GM21619 (cell line): ENCODE data around the gene BRD3.

ENCODE experiments used
- ATAC-seq: cut with Tn5 transposase; IDR thresholded peaks from one replicate; pipeline ENCODE4 v1.9.1; 2021; ENCODE audit not compliant: unreplicated experiment

The BRD3 gene

DNA sequence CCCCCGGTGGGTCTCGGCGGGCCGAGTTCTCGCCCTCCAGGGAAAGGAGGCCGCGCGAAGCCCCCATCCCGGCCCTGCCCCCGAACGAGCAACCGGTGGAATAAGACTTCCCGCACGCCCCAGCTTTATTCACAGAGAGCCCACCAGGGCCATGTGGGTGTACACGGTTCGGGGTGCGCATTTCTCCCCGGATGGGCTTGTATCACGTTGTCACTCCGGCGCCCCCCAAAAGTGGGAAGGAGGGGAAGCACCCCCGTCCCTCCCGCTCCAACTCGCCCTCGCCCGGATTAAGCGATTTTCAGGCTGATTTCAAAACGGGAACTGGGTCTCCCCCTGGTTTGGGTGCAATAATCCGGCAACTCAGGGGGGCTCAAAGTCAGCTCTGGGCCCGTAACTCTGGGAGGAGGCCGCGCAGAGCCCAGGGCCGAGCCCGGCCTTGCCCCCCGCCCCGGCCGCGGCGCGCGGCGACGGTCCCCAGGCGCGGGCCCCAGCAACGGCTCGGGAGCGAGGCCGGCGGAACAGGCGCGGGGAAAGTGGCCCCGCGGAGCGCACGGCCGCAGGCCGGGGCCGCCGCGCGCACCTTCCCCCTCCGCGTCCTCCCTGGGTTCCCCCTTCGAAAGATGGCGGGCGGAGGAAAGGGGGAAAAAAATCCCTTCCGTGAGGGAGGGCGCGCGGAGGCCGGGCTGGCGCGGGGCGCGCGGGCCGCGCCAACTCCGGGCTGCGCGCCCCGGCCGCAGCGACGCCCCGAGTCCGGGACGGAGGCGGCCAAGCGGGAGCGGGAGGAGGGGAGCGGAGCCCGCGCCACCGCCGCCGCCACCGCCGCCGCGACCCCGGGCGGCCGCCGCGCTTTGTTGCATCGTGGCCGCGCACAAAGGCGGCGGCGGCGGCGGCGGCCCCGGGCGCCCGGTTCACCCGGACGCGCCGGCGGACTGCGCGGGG is 644 bp downstream of the BRD3 start:
- peak; percentile 13 for ATAC-seq

DNA sequence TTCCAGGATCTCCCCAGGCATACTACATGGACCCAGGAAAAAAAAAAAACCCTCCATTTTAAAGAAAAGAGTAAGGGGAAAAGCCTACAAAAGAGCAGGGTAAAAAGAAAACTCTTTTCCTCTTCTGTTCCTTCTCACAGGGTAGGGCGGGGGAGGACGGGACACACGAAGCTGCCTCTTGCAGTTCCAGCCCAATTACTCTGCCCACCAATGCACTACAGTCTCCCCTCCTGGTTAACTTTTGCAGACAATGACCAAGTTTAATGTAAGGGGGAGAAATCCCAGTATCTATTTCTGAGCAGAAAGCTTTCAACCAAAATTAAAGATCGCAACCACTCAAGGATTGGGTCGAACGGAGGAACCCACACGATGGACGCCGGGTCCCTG is 1.3 kb downstream of the BRD3 start:
- ATAC-seq: no peak

DNA sequence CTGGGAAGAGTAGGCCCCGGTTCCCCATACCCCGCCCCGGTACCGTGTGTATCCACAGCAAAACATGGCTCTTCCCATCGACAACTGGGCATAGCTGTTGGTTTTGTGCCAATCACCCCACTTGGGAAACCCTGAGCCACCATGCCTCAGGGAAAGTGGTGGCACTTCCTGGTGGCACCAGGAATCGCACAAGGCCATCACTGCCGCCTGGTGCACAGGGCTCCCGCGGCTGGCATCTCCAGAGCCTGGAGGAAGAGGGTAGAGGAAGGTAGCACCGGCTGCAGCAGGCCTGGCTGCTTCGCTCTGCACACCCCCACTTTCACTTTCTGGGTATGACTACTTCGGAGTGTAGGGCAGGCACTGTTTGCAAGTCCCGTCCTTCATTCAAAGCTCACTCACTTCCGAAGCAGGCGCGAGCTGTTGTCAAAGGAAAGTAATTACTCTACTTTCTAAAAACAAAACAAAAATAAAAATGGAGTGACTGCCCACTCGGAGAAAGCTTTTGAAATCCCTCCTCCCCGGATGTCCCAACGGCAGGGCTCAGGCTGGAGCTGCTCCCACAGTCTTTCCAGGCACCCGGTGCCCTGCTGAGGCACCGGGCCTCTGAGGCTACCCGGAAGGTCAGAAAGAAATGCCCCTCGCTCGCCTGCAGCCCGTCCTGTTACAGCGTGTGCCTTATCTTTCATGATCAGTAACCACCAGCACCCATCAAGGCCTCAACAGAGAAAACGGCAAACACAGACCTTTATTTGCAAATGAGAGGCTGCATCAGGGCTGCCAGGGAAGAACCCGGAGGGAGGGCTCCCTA is 2.0 kb downstream of the BRD3 start:
- ATAC-seq: peak; percentile 30

DNA sequence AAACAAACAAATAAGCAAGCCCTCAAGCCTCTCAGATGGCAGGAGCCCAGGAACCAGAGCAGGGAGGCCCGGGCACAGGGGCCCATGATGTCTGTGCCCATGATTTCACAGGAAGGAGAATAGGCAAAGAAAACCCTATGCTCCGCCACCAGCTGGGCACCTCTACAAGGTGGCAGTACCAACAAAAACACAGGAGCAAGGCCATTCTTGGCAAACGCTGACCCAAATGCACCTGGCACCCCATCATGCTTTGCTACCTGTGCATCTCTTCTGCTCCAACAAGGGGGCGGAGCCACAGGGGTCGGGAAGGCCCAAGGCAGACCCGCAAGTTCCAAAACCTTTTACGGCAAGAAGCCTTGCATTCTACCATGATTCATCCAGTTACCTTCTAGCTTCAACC is 3.1 kb downstream of the BRD3 start:
- no peak for ATAC-seq

DNA sequence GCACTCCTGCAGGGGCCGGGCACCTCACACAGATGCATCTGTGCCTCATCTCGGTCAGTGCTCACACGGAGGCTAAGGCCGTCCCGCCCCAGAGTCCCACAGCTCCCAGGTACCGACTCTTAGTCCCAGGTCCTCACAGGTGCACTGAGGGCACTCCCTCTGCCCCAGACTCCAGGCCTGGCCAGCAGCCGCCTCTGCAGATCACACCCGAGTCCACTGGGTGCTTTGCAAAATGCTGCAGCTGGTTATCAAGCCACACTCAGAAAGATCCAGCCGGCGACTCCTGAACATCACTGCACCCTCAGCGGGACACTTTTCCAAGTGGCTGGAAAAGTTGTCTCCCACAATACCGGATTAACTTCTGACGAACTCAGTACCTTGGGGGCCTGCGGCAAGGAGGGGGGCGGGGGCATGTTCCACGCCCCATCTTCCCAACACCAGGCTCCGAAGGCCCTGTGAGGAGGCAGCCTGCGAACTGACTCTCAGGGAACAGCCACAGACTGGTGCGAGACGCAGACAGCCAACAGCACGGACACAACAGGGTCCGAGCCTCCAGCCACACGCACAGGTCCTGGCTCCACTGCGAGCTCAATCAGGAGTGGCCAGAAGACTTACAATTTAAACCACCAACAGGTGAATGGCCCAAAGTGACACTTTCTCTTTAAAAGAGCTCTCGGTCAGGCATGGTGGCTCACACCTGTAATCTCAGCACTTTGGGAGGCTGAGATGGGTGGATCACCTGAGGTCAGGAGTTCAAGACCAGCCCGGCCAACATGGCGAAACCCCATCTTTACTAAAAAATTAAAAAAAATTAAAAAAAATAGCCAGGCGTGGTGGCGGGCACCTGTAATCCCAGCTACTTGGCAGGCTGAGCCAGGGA is 4.0 kb downstream of the BRD3 start:
- ATAC-seq: no peak

DNA sequence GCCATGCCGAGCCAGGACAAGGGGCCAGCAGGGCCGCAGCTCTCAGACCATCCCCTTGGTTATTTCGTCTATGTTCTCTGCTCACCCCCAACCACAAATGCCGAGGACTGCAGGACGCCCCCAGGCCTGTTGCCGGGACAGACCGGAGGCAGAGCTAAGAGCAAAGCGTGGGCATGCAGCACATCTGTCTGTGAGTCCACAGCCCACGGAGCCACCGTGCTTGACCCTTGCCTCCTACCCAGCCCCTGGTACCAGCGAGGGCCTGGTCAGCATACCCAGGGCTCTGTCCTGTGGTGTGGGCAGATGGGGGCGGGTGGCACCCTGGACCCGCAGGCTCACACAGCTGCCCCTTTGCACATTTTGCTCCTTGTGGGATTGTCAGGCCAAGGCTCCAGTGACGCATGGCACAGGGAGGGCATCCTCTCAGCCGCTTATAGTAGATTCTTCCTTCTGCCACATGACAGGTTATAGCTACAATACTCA is 4.7 kb downstream of the BRD3 start:
- no peak for ATAC-seq

DNA sequence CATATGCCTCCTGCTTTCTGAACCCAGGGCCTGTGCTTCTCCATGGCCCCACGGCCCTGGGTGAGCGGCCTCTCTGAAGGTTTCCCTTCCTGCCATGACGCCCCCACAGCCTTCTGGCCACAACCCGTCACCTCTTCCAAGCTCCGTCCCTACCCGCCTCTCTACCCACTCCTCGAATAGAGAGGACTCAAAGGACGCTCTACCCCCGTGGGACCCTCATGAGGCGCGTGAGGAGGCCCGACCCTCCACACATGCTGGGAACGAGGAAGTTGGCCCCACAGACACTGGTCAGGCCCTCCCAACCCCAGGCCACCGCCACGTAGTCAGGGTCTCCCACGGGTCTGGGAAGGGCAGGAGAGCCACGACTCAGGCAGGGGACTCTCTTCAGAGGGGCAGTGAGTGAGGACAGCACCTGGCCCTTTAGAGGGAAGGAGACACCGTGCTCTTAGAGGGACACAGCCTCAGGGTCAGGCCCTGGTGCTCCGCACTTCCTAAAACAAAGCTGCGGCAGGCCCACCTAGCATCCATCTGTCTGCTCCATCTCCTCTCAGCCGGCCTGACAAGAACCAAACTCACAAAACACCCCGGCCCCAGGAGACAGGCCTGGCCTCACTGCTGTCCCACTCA is 5.3 kb downstream of the BRD3 start:
- ATAC-seq: no peak

DNA sequence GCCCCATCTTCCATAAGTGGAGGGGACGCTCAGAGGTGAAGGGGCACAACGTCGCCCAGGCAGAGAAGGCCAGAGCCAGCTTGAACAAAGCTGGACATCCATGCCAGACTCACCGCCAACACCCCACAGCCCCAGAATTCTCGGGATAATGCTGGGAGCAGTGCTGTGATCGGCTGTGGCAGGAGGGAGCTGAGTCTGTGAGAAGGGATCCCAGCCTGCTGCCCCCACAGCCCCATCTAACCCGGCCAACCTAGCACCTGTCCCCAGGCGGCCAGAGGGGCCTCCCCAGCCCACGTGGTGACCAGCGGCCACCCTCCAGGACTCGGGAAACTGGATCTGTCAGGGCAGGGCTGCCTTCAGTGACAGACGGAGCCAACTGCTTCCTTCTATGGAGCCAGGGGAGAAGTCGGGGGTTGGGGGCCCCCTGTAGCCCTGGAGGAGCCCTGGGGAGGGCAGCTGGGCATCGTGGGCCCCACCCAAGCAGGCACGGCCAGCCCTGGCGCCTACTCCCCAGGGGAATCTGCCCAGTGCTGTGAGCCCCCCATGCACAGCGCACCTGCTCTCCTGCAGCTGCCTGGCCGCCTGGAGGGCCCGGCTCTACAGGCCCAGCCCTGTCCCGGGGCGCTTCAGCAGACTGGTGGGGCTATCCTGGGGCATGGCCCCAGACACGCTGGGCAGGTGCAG is 6.0 kb downstream of the BRD3 start:
- ATAC-seq: no peak

DNA sequence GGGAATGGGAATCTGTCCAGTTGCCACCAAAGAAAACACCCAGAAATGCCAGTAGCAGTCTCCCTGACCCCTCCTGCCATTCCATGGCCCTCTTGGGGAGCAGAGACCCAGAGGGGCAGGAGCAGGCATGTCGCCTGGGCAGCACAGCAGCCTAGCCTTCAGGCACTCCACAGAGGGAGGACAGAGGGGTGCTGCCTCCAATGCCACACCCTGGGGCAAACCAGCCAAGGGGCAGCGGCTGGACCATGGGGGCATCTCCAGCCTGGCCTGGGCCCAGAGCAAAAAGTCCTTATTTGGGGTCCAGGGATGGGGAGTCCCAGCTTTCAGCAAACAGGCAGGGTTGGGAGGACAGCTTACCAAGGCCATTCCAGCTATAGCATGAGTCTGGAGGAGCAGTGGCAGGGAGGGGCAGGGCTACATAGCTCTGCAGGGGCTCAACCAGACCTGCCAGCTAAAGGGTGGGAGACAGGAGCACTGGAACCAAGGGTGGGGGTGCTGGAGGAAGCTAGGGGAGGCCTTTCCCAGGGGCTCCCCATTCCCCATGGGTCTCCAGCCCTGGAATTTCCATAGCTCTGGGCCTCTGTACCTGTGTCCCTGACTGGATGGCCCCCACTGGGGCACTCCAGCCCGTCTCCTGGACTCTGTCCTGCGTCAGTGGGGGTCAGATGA is 6.7 kb downstream of the BRD3 start:
- no peak for ATAC-seq

DNA sequence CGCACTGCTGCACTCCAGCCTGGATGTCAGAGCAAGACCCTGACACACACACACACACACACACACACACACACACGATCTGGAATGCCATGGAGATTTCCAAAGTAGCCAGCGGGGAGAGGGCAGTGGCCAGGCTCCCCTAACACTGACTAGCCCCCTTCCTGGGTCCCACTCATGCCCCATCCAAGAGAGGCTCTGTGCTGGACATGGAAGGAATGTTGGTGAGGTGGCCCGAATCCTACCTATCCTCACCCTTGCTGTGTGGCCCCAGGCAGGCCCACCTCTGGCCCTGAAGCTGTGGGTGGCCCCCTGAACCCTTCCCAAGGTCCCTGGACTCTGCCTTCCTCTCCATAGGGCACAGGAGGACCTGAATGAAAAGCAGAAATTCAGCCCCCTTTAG is 7.3 kb downstream of the BRD3 start:
- no peak for ATAC-seq

DNA sequence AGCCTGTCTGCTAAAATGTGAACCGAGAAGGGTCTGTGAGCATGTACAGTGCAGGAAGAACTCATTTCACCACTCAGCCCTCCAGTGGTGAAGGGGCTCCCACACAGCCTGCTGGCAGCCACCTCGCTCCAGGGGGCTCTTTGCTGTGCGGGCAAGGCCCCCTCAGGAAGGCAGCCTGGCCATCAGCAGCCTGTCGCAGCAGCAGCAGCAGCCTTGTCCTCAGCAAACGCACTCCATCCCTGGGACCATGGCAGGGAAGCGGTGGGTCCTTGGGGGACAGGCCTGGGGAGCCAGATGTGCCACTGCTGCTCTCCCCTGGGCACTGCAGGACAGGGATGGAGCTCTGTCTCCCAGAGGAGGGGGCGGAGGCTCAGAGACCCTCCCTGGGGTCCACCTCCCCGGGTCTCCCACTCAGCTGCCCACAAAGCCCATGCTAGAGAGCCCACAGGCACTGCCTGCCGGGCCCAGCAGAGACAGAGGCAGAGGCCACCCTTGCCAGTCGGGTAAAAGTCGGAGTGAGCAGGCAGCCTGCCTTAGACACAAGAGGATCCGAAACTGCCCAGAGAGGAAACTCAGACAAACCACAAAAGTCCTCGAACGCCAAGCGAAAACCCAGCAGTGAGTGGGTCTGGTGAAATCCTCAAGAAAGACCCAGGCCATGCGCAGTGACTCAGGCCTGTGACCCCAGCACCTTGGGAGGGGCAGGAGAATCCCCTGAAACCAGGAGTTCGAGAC is 8.0 kb downstream of the BRD3 start:
- peak; percentile 76 for ATAC-seq

DNA sequence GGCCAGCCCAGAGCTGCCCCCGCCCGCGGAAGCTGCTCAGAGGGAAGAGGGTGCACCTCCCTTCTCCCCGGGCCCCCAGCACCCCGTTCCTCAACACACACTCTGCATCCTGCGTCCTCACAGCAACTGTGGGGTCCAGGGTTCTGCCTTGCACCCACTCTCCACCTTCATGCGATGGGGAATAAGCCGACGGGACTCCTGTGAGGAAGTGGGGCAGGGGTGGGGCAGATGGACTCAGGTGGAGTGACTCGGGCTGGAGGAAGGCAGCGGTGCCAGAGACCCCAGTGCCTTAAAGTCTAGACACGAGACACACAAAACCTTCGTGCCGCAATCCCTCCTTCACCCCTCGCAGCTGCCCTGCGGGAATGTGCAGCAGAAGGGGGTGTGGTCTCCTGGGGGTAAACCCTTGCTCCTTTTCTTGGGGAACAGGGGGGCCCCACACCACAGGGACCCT is 8.6 kb downstream of the BRD3 start:
- ATAC-seq: no peak

DNA sequence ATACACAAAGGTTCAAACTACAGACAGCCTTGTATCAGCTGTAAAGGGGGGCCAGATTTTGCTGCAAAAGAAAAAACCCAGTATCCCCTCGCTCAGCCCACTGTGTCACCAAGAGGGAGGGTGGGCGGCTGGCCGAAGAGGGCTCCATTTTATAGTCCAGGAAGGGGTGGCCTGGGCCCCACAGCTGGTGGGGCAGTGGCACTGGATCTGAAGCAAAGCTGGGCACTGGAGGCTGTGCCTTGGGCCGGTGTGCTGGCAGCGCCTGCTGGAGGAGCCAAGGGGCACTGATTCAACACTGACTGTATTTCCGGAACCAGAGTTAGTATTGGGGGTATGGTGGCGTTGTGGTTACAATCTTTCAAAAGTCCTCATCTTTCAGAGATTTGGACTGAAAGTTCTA is 9.1 kb downstream of the BRD3 start:
- no peak for ATAC-seq

DNA sequence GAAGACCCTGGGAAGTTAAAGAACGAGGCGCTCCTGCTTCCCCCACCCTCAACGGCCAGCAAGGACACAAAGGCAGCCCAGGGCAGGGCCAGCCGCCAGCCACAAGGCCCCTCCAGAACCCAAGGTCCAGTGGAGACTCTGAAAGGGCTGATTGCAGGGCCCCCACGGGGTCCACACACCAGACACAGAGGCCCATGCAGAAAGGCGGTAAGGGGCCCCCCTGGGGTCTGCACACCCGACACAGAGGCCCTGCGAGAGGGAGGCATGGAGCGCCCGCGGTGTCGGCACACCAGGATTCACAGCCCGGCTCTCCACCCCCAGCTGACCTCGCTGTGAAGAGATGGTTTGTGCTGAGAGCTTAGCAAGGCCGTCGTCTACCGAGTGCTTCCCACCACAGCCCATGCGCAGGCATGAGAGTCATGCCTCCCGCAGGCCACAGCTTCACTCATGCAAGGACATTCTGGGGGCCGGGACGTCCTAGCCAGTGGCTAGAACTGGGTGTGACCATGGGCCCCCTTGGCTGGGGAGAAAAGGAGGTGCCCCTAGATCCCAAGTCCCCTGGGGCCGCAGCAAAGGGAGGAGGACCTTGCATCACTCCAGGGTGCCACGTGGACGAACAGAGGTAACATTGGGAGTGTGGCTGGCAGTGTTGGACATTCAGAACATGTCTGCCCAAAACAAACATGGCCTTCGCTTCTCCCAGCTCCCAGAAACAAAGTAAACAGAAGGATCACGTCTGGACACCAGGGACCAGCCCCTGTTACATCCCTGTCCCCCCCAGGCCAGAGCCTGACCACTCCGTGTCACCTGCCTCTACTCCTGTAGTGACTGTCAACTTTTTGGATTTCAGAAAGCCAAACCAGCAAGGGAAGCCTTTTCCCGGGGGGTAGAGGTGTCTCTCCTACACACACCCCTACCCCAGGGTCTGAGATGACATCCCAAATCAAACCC is 9.8 kb downstream of the BRD3 start:
- no peak for ATAC-seq

DNA sequence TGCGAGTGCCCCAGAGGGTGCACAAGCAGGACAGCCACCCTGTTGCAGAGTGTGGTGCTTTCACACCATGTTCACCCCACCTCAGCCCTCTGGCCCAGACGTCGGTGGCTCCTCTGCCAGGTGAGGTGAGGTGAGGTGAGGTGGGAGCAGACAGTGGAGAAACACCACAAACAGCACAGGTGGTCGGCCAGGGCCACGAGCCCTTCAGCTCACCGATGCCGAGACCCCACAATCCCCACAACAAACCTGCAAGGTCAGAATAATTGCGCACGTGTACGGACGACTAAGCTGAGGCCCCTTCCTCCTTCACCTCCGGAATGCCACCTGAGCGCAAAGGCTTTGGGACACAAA is 10.5 kb downstream of the BRD3 start:
- ATAC-seq: no peak

DNA sequence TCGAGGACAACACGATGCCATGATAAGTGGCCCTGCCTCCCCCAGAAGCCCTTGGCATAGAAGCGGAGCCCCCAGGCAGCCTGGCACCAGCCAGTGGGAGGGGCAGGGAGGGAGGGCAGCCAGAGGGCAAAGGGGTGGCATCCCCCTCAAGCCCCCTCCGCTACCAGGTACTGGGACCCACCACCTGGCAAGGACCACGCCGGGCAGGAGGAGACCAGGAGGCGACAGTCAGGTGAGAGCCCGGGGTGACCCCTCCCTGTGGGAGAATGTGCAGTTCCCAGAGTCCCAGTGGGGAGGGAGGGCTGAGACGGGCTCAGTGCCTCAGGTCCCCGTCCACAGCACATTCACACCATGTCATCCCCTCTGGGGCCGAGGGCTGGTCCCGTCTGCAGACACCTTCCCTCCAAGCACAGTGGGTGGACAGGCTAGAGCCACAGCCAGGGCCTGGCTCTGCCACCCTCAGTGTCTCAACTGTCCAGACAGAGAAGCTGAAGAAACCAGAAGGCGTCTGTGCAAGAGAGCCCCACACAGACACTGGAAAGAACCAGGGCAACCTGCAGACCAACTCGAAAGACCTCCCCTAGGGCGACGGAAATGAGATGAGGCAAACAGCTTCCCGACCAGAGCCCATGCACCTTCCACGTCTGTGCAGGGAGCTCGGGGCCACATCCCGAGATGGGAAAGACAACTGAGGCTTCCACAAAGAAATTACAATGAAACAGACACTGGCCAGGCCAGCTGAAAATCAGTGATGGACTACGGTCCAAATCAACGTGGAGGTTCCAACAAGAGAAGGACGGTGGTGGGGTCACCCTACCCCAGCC is 11.1 kb downstream of the BRD3 start:
- no peak for ATAC-seq

DNA sequence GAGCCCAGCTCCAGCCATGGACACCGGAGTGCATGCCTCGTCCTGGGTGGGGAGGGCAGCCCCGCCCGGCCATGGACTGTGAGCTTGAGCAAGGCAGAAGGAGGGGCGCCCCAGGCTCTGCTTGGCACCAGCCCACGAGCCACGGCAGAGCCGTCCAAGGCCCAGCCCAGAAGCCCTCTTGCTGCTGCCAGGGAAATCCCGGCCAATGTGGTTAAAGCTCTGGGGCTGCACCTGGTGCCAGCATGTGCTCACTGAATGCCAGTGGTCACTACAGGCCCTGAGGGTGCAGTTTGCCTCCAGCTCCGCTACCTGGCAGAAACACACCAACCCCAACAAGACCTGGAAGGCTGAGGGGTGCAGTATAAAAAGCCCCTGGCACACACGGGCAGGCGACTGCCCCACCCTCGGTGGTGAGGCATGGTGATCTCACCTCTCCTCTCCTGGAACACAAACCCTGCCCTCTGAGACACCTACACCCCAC is 11.8 kb downstream of the BRD3 start:
- ATAC-seq: no peak
